Measurements from ENCODE around the gene SHC3.

Gene SHC3

DNA sequence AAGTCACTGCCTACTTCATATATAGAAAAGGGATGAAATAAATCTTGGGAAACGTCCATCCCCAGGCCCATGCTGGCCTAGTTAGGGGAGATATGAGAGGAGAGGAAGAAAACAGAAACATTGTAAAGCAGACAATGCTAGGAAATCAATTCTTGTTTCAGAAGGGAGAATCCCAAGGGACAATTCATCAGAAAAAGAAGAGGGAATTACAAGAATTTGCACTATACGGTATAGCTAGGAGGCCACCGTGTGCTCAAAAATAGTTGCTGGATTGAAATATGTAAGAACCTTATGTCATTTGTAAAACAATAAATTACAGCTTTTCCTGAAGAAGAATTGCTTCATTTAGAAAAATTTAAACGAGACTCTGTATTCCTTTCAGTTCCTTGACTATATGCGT, 8.3 kb upstream of the SHC3 start:
- no peak overlapping the region for H3K4me3 ChIP-seq (ENCODE audit: low read depth, low read length)
- no peak for TF ChIP-seq CTCF (IDR thresholded peaks at IDR 0.05; ENCODE audit: borderline replicate concordance, insufficient read depth, low read depth, low read length)

DNA sequence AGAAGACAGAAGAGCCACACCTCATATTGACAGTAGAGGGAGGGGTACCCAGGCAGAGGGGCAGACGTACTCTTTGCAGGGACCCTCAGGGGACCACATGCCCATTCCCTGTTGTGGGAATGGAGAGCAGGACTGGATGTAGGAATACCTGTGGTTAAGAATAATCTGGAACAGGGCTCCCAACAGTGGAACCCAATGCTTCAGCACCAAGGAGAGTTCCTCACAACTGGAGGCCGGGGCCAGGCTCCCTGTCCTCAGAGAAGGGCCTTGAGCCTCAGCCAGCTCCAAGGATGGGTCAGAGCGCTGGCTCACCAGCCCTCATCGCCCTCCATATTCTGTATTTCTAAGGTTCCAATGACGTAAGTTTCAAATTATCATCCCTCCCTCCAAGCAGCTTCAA, 7.4 kb upstream of the SHC3 start:
- H3K4me3 ChIP-seq (ENCODE audit: low read depth, low read length), result no peak overlapping the region
- TF ChIP-seq CTCF (IDR thresholded peaks at IDR 0.05; ENCODE audit: borderline replicate concordance, insufficient read depth, low read depth, low read length), result no peak

GRCh38 chr9:89183146-89183545, 4.5 kb upstream of the SHC3 start:
- H3K4me3 ChIP-seq (ENCODE audit: low read depth, low read length), result no peak overlapping the region
- TF ChIP-seq CTCF (IDR thresholded peaks at IDR 0.05; ENCODE audit: borderline replicate concordance, insufficient read depth, low read depth, low read length), result peak; percentile 34; the same call in 1 of the 2 replicates

DNA sequence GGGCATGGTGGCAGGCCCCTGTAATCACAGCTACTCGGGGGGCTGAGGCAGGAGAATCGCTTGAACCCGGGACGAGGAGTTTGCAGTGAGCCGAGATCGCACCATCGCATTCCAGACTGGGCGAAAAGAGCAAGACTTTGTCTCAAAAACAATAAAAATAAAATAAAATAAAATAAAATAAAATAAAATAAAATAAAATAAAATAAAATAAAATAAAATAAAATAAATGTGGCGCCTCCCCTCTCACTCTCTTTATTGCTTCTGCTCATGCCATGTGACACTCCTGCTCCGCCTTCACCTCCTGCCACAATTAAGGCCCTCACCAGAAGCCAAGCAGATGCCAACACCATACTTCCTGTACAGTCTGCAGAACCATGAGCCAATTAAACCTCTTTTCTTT, 3.8 kb upstream of the SHC3 start:
- TF ChIP-seq CTCF (IDR thresholded peaks at IDR 0.05; ENCODE audit: borderline replicate concordance, insufficient read depth, low read depth, low read length), result no peak
- H3K4me3 ChIP-seq (ENCODE audit: low read depth, low read length), result no peak overlapping the region

DNA sequence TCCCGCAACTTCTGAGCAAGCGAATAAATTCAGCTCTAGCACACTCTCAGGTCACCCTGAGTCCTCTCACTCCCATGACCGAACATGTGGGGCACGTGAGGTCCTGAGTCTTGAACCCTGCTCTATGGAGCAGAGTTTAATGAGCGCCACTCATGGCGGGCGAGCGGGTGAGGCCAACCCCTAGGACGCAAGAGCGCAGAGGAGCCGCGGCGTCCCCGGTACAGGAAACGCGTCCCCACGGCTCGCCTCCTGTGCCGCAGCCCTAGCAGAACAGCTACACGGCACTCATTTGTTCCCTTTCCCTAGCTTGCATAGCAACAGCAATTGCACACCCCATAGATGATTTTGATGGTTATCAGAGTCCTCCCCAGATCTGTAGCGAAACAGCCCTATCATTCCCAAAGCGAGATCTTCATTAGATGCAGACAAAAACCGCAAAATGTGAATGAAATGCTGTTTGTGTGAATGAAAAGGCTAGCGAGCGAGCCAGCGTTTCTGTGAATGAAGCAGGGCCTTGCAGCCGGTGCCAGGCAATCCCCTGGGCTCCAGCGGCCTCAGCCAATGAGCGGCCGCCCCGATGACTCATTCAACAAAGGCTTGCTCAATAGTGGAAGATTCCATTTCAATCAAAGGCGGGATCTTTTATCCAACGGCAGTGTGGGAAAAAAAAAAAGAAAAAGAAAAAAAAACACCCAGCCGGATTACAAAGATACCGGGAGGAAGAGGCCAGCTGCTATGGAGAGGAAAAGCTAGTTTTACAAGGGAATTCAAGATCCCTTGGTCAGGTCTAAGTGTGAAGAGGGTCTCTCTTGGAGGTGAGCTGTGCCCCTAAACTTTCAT, 1.5 kb upstream of the SHC3 start:
- no peak for TF ChIP-seq CTCF (IDR thresholded peaks at IDR 0.05; ENCODE audit: borderline replicate concordance, insufficient read depth, low read depth, low read length)
- no peak overlapping the region for H3K4me3 ChIP-seq (ENCODE audit: low read depth, low read length)

DNA sequence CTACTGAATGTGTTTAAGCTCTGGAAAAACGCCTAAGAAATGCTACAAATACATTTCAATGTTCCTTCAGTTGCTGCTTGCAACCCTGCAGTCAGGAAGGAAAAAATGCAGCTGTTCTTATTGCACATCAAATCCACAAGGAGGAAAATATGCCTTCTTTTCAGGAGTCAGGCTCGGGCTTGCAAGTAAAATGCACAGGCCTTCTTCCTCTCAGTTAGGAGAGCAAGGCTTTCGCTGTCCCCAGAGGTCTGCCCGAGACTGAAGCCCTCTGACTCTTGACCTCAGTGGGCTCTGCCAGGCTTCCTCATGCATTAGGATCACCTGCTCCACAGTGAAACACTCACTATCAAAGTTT, 899 bp upstream of the SHC3 start:
- no peak for TF ChIP-seq CTCF (IDR thresholded peaks at IDR 0.05; ENCODE audit: borderline replicate concordance, insufficient read depth, low read depth, low read length)
- H3K4me3 ChIP-seq (ENCODE audit: low read depth, low read length), result no peak overlapping the region

GRCh38 chr9:89178830-89179539, 367 bp upstream of the SHC3 start:
- no peak overlapping the region for H3K4me3 ChIP-seq (ENCODE audit: low read depth, low read length)
- TF ChIP-seq CTCF (IDR thresholded peaks at IDR 0.05; ENCODE audit: borderline replicate concordance, insufficient read depth, low read depth, low read length), result no peak
